CD4-positive, alpha-beta T cell (primary cell): Measurements from ENCODE around the gene INSRR. TPM values are rescaled to one million over a fixed set of nuclear protein-coding genes. Genes with fewer than 3 reads are reported as not detected.

ENCODE experiments used
- ATAC-seq: fragments of 200-7000 bp; cut with Tn5 transposase; one replicate; pipeline ENCODE4 v1.10.0; 2022; ENCODE audit warnings: mild to moderate bottlenecking; ENCODE audit not compliant: poor library complexity
- CTCF ChIA-PET: fragments of 350-600 bp; sonication (Branson Sonifier 250); formaldehyde crosslinking; loops from one replicate; lab custom pipeline; 2021; ENCODE audit warnings: antibody characterized with exemption, inconsistent platforms; lab: Charles Lee
- POLR2A ChIA-PET: fragments of 350-600 bp; sonication (Branson Sonifier 250); formaldehyde crosslinking; loops from one replicate; lab custom pipeline; 2021; ENCODE audit warnings: antibody characterized with exemption, inconsistent platforms; lab: Charles Lee
- DNase-seq, 14 experiments: peaks; one replicate each; pipeline ENCODE4 v3.0.0-alpha.2; 2013 to 2020; ENCODE audit warnings: mixed read lengths in 2 of 14
- H3K27ac ChIP-seq, 2 donors: one replicate each; pipeline versions ENCODE4 v1.5.1 to v1.7.0; 2013; ENCODE audit warnings: low read length in 2 of 2, low read depth in 1 of 2, mild to moderate bottlenecking in 1 of 2
- H3K27me3 ChIP-seq, 2 experiments: 1 replicate in 1 of 2; 2 replicates in 1 of 2; pipeline versions ENCODE4 v1.6.1 to v1.7.0; 2013; ENCODE audit warnings: low read length in 2 of 2, control low read depth in 1 of 2, mild to moderate bottlenecking in 1 of 2, moderate library complexity in 1 of 2; ENCODE audit not compliant: insufficient read depth in 2 of 2, control insufficient read depth in 1 of 2
- H3K36me3 ChIP-seq: one replicate; pipeline ENCODE4 v1.6.1; 2013; ENCODE audit warnings: low read length, control low read depth; ENCODE audit not compliant: insufficient read depth
- H3K4me1 ChIP-seq: one replicate; pipeline ENCODE4 v1.6.1; 2013; ENCODE audit warnings: low read length, control low read depth; ENCODE audit not compliant: insufficient read depth
- H3K4me3 ChIP-seq: one replicate; pipeline ENCODE4 v1.5.1; 2013; ENCODE audit warnings: mild to moderate bottlenecking, low read length, moderate library complexity
- H3K9me3 ChIP-seq, 2 experiments: 1 replicate in 1 of 2; 2 replicates in 1 of 2; pipeline versions ENCODE4 v1.6.1 to v1.7.0; 2013; ENCODE audit warnings: low read length in 2 of 2, mild to moderate bottlenecking in 2 of 2, control low read depth in 1 of 2, moderate library complexity in 1 of 2; ENCODE audit not compliant: control insufficient read depth in 1 of 2, insufficient read depth in 1 of 2
- H3K27ac Mint-ChIP-seq: one replicate; pipeline ENCODE4 v1.8.0; 2020; ENCODE audit warnings: mixed read lengths
- H3K27me3 Mint-ChIP-seq: one replicate; pipeline ENCODE4 v1.8.0; 2021; ENCODE audit warnings: mixed read lengths
- H3K36me3 Mint-ChIP-seq: one replicate; pipeline ENCODE4 v1.8.0; 2021; ENCODE audit warnings: low read depth, mixed read lengths
- H3K4me1 Mint-ChIP-seq: one replicate; pipeline ENCODE4 v1.8.0; 2021; ENCODE audit warnings: low read depth, mixed read lengths
- H3K4me3 Mint-ChIP-seq: one replicate; pipeline ENCODE4 v1.8.0; 2020; ENCODE audit warnings: mild to moderate bottlenecking, mixed read lengths
- H3K9me3 Mint-ChIP-seq: one replicate; pipeline ENCODE4 v1.8.0; 2020; ENCODE audit warnings: mixed read lengths
- CTCF ChIP-seq: fragments of 200-600 bp; IDR thresholded peaks from one replicate; pipeline ENCODE4 v1.8.0; 2022; ENCODE audit warnings: antibody characterized with exemption, mild to moderate bottlenecking
- intact Hi-C, 2 experiments: fragments of 100-400 bp; cut with DNase I in 1 of 2; cut with micrococcal nuclease in 1 of 2; formaldehyde crosslinking; loops; one replicate each; pipeline versions ENCODE4 v1.15.1 to v1.9.0; 2023 to 2025; cut with DNase I, micrococcal nuclease
- total RNA-seq, 174 experiments: library from RNA in 2 of 174; stranded (reverse) in 2 of 174; gene quantifications; one replicate each; pipeline ENCODE4 v1.2.3 and lab custom pipeline; 2021 to 2026

The INSRR gene
- total RNA-seq, 2 experiments from 2014 or later = not detected

GRCh38 chr1:156805766-156806511, 53.0 kb downstream of the INSRR start:
- CTCF ChIA-PET = interaction anchor here (0.6 to 3.1 kb wide), 5 partner anchors 17 to 84 kb away, joined by 3 to 21 read pairs (median 3); partner anchors contain the start of gene NTRK1
- peak overlapping the region; percentile 48 for H3K27ac Mint-ChIP-seq
- POLR2A ChIA-PET = interaction anchor here (1.2 kb wide), 1 partner anchor 10 kb away, joined by 4 read pairs; no protein-coding TSS in a partner anchor
- H3K36me3 Mint-ChIP-seq = peaks cover 58% of the 10 kb centered on the region
- Histone ChIP-seq H3K27me3 (no peaks in the 10 kb centered on the region), H3K27ac (no peak overlapping the region), H3K9me3 (no peaks in the 10 kb centered on the region), H3K36me3 (peaks cover 58% of the 10 kb centered on the region), H3K4me1 (peaks cover 59% of the 10 kb centered on the region), H3K4me3 (no peak overlapping the region)
- intact Hi-C loops = no loop called here
- no peak for TF ChIP-seq CTCF
- no peak for DNase-seq
- no peaks in the 10 kb centered on the region for H3K9me3 Mint-ChIP-seq
- ATAC-seq = no peak
- peaks cover 26% of the 10 kb centered on the region for H3K4me1 Mint-ChIP-seq
- no peak overlapping the region for H3K4me3 Mint-ChIP-seq
- H3K27me3 Mint-ChIP-seq = no peaks in the 10 kb centered on the region

GRCh38 chr1:156804572-156805243, 54.2 kb downstream of the INSRR start:
- ChIA-PET CTCF (interaction anchor here (1.1 to 3.1 kb wide), 4 partner anchors 34 to 85 kb away, joined by 3 to 21 read pairs (median 6); partner anchors contain the start of gene NTRK1), POLR2A (no interaction called here)
- DNase-seq = peak in 1 of 14 experiments; percentile 32
- peak overlapping the region; percentile 65 for H3K27ac Mint-ChIP-seq
- H3K4me3 Mint-ChIP-seq = no peak overlapping the region
- Histone ChIP-seq H3K9me3 (no peaks in the 10 kb centered on the region), H3K4me1 (peaks cover 65% of the 10 kb centered on the region), H3K27ac (peak overlapping the region in 1 of 2 donors; percentile 30), H3K4me3 (no peak overlapping the region), H3K36me3 (peaks cover 63% of the 10 kb centered on the region), H3K27me3 (no peaks in the 10 kb centered on the region)
- H3K9me3 Mint-ChIP-seq = no peaks in the 10 kb centered on the region
- TF ChIP-seq CTCF = no peak
- H3K4me1 Mint-ChIP-seq = peaks cover 24% of the 10 kb centered on the region
- H3K27me3 Mint-ChIP-seq = no peaks in the 10 kb centered on the region
- no peak for ATAC-seq
- H3K36me3 Mint-ChIP-seq = peaks cover 67% of the 10 kb centered on the region
- intact Hi-C loops = no loop called here

- H3K27ac ChIP-seq = peak overlapping the region in 1 of 2 donors; percentile 30
- intact Hi-C loops = no loop called here
- CTCF ChIA-PET = interaction anchor here (3.1 kb wide), 1 partner anchor 56 kb away, joined by 21 read pairs; the partner anchor contains the start of gene NTRK1
- no peak for TF ChIP-seq CTCF
- no peak overlapping the region for H3K4me3 ChIP-seq
- peaks cover 58% of the 10 kb centered on the region for H3K4me1 ChIP-seq
- no peaks in the 10 kb centered on the region for H3K9me3 ChIP-seq
- no peak for DNase-seq
- no peaks in the 10 kb centered on the region for H3K27me3 Mint-ChIP-seq
- no peaks in the 10 kb centered on the region for H3K27me3 ChIP-seq
- H3K27ac Mint-ChIP-seq = peak overlapping the region; percentile 65
- POLR2A ChIA-PET = no interaction called here
- H3K36me3 Mint-ChIP-seq = peaks cover 64% of the 10 kb centered on the region
- peaks cover 63% of the 10 kb centered on the region for H3K36me3 ChIP-seq
- H3K4me3 Mint-ChIP-seq = no peak overlapping the region
- no peaks in the 10 kb centered on the region for H3K9me3 Mint-ChIP-seq
- no peak for ATAC-seq
- H3K4me1 Mint-ChIP-seq = peaks cover 24% of the 10 kb centered on the region
These were observed 54.9 kb downstream of the INSRR start for GRCh38 chr1:156804026-156804425.
